IMR-90 (cell line): Measurements from ENCODE around the gene PRRG2. TPM values are rescaled to one million over a fixed set of nuclear protein-coding genes. Genes with fewer than 3 reads are reported as not detected.

Experiments
- ATAC-seq: fragments of 200-7000 bp; cut with Tn5 transposase; 2 replicates; pipeline ENCODE4 v1.9.1; 2020; ENCODE audit warnings: low read depth, mild to moderate bottlenecking, moderate library complexity
- BruUV-seq: library from RNA; stranded (reverse); fragments of 400-500 nt; replicated peaks from 2 replicates; lab custom pipeline; 2021; lab: Mats Ljungman, UMichigan
- CTCF ChIA-PET: fragments of 300-600 bp; formaldehyde crosslinking; extraction: SDS; loops from one replicate; lab custom pipeline; 2021; ENCODE audit warnings: antibody characterized with exemption; lab: Yijun Ruan, JAX
- POLR2A ChIA-PET: fragments of 300-600 bp; sonication (Branson Sonifier 250); formaldehyde crosslinking; loops from one replicate; lab custom pipeline; 2022; ENCODE audit warnings: antibody characterized with exemption; ENCODE audit not compliant: unreplicated experiment; lab: Charles Lee
- DNase-seq: peaks from one replicate; pipeline ENCODE4 v3.0.0; 2013
- H2AFZ ChIP-seq: replicated peaks from 2 replicates; pipeline ENCODE3; 2013; ENCODE audit warnings: low read length, mild to moderate bottlenecking; ENCODE audit not compliant: poor library complexity
- H2AK5ac ChIP-seq: 2 replicates; pipeline ENCODE4 v1.6.1; 2013; ENCODE audit warnings: low read depth, low read length, inconsistent platforms
- H2AK9ac ChIP-seq: replicated peaks from 2 replicates; pipeline ENCODE3; 2013; ENCODE audit warnings: mild to moderate bottlenecking, low read depth, low read length, moderate library complexity; ENCODE audit not compliant: poor library complexity
- H2BK120ac ChIP-seq: 2 replicates; pipeline ENCODE4 v1.6.1; 2013; ENCODE audit warnings: low read depth, low read length, inconsistent platforms
- H2BK15ac ChIP-seq: 3 replicates; pipeline ENCODE4 v1.6.1; 2013; ENCODE audit warnings: low read depth, low read length, inconsistent platforms
- H2BK20ac ChIP-seq: 2 replicates; pipeline ENCODE4 v1.6.1; 2013; ENCODE audit warnings: low read depth, mild to moderate bottlenecking, inconsistent platforms, low read length, moderate library complexity
- H2BK5ac ChIP-seq: 2 replicates; pipeline ENCODE4 v1.6.1; 2013; ENCODE audit warnings: mild to moderate bottlenecking, low read depth, low read length, inconsistent platforms; ENCODE audit not compliant: poor library complexity, severe bottlenecking
- H3K14ac ChIP-seq: replicated peaks from 2 replicates; pipeline ENCODE4 v1.6.1; 2013; ENCODE audit warnings: low read depth, low read length, inconsistent platforms
- H3K18ac ChIP-seq: 2 replicates; pipeline ENCODE4 v1.6.1; 2013; ENCODE audit warnings: low read depth, low read length, control low read depth
- H3K23ac ChIP-seq: 2 replicates; pipeline ENCODE4 v1.6.1; 2013; ENCODE audit warnings: low read depth, low read length, inconsistent platforms
- H3K27ac ChIP-seq: 2 replicates; pipeline ENCODE4 v1.5.1; 2013; ENCODE audit warnings: mild to moderate bottlenecking, control low read depth, low read length; ENCODE audit not compliant: insufficient read depth
- H3K27me3 ChIP-seq: 2 replicates; pipeline ENCODE4 v1.6.1; 2013; ENCODE audit warnings: low read length; ENCODE audit not compliant: control insufficient read depth, insufficient read depth
- H3K36me3 ChIP-seq: 2 replicates; pipeline ENCODE4 v1.6.1; 2013; ENCODE audit warnings: low read length, mixed read lengths; ENCODE audit not compliant: control insufficient read depth, insufficient read depth
- H3K4ac ChIP-seq: 2 replicates; pipeline ENCODE4 v1.6.1; 2013; ENCODE audit warnings: low read depth, low read length, inconsistent platforms
- H3K4me1 ChIP-seq: 2 replicates; pipeline ENCODE4 v1.6.1; 2013; ENCODE audit warnings: low read length, mixed read lengths; ENCODE audit not compliant: control insufficient read depth, insufficient read depth
- H3K4me2 ChIP-seq: 2 replicates; pipeline ENCODE4 v1.6.1; 2013; ENCODE audit warnings: low read depth, mild to moderate bottlenecking, control low read depth, low read length, moderate library complexity
- H3K4me3 ChIP-seq: 2 replicates; pipeline ENCODE4 v1.5.1; 2013; ENCODE audit warnings: low read depth, mild to moderate bottlenecking, control low read depth, low read length, moderate library complexity; ENCODE audit not compliant: insufficient read depth
- H3K56ac ChIP-seq: 2 replicates; pipeline ENCODE4 v1.6.1; 2013; ENCODE audit warnings: low read length, inconsistent platforms; ENCODE audit not compliant: insufficient read depth; ENCODE audit errors: extremely low read depth
- H3K79me1 ChIP-seq, 2 experiments: 2 replicates each; pipeline ENCODE4 v1.6.1; 2013; ENCODE audit warnings: low read length in 2 of 2, inconsistent platforms in 1 of 2, low read depth in 1 of 2
- H3K9ac ChIP-seq: 2 replicates; pipeline ENCODE4 v1.6.1; 2013; ENCODE audit warnings: low read depth, low read length, control low read depth
- H3K9me1 ChIP-seq: 2 replicates; pipeline ENCODE4 v1.6.1; 2013; ENCODE audit warnings: low read length, inconsistent platforms; ENCODE audit not compliant: insufficient read depth
- H3K9me3 ChIP-seq: 2 replicates; pipeline ENCODE4 v1.6.1; 2013; ENCODE audit warnings: low read length; ENCODE audit not compliant: control insufficient read depth, insufficient read depth
- H4K20me1 ChIP-seq: 2 replicates; pipeline ENCODE4 v1.6.1; 2013; ENCODE audit warnings: low read length, inconsistent platforms; ENCODE audit not compliant: insufficient read depth
- H4K5ac ChIP-seq: 2 replicates; pipeline ENCODE4 v1.6.1; 2013; ENCODE audit warnings: mild to moderate bottlenecking, low read depth, low read length, control low read depth
- H4K8ac ChIP-seq, 2 experiments: 2 replicates each; pipeline ENCODE4 v1.6.1; 2013; ENCODE audit warnings: low read depth in 2 of 2, low read length in 2 of 2, control low read depth in 1 of 2, inconsistent platforms in 1 of 2
- H4K91ac ChIP-seq: 2 replicates; pipeline ENCODE4 v1.6.1; 2013; ENCODE audit warnings: low read depth, low read length, inconsistent platforms; ENCODE audit not compliant: insufficient read depth
- BHLHE40 ChIP-seq: fragments of 150-350 bp; IDR thresholded peaks from 2 replicates; pipeline ENCODE4 v1.6.1; 2016; ENCODE audit warnings: mild to moderate bottlenecking, low read depth, low read length
- CEBPB ChIP-seq: IDR thresholded peaks from 2 replicates; pipeline ENCODE4 v1.6.1; 2012; ENCODE audit warnings: low read depth, low read length, improper control_type of control experiment
- CHD1 ChIP-seq: IDR thresholded peaks from 2 replicates; pipeline ENCODE4 v1.6.1; 2012; ENCODE audit warnings: low read depth, low read length, improper control_type of control experiment
- CTCF ChIP-seq: conservative IDR thresholded peaks from 2 replicates; pipeline ENCODE4 v1.5.1; 2012; ENCODE audit warnings: mild to moderate bottlenecking, low read depth, low read length, improper control_type of control experiment
- ELK1 ChIP-seq: fragments of 150-350 bp; IDR thresholded peaks from 2 replicates; pipeline ENCODE4 v1.6.1; 2016; ENCODE audit warnings: low read depth, mild to moderate bottlenecking, low read length, moderate library complexity, borderline replicate concordance
- FOS ChIP-seq: fragments of 150-350 bp; IDR thresholded peaks from 2 replicates; pipeline ENCODE4 v1.6.1; 2016; ENCODE audit warnings: low read depth, low read length
- MAFK ChIP-seq: IDR thresholded peaks from 2 replicates; pipeline ENCODE4 v1.6.1; 2012; ENCODE audit warnings: low read depth, low read length, improper control_type of control experiment
- MAZ ChIP-seq: IDR thresholded peaks from 2 replicates; pipeline ENCODE4 v1.6.1; 2012; ENCODE audit warnings: low read depth, mild to moderate bottlenecking, low read length, improper control_type of control experiment, moderate library complexity, borderline replicate concordance
- MXI1 ChIP-seq: IDR thresholded peaks from 2 replicates; pipeline ENCODE4 v1.6.1; 2012; ENCODE audit warnings: low read depth, mild to moderate bottlenecking, low read length, moderate library complexity, borderline replicate concordance
- NFE2L2 ChIP-seq: fragments of 150-350 bp; IDR thresholded peaks from 2 replicates; pipeline ENCODE4 v1.6.1; 2016; ENCODE audit warnings: low read depth, mild to moderate bottlenecking, low read length
- POLR2A ChIP-seq: IDR thresholded peaks from 2 replicates; pipeline ENCODE4 v1.6.1; 2012; ENCODE audit warnings: mild to moderate bottlenecking, low read depth, low read length
- RAD21 ChIP-seq: IDR thresholded peaks from 2 replicates; pipeline ENCODE4 v1.6.1; 2012; ENCODE audit warnings: low read length, improper control_type of control experiment
- RCOR1 ChIP-seq: IDR thresholded peaks from 2 replicates; pipeline ENCODE4 v1.6.1; 2012; ENCODE audit warnings: mild to moderate bottlenecking, low read length, improper control_type of control experiment; ENCODE audit not compliant: insufficient replicate concordance
- RFX5 ChIP-seq: IDR thresholded peaks from 2 replicates; pipeline ENCODE4 v1.8.0; 2012; ENCODE audit warnings: low read depth, mild to moderate bottlenecking, low read length, moderate library complexity
- SMC3 ChIP-seq: fragments of 150-350 bp; IDR thresholded peaks from 2 replicates; pipeline ENCODE4 v1.6.1; 2016; ENCODE audit warnings: low read depth, mild to moderate bottlenecking, antibody characterized with exemption, low read length, moderate library complexity
- USF2 ChIP-seq: fragments of 150-350 bp; IDR thresholded peaks from 2 replicates; pipeline ENCODE4 v1.6.1; 2017; ENCODE audit warnings: mild to moderate bottlenecking, antibody characterized with exemption, low read length, low read depth
- WGBS, 2 experiments: methylation state at CpG; one replicate each; pipeline versions ENCODE4 v1.1.5 to v1.1.7; 2013; ENCODE audit warnings: missing lambda C conversion rate in 2 of 2; ENCODE audit not compliant: insufficient read length in 1 of 2; ENCODE audit errors: extremely low coverage in 2 of 2; 5-methylcytosine and 5-hydroxymethylcytosine counted together
- dilution Hi-C: fragments of 300-500 bp; cut with HindIII; formaldehyde crosslinking; loops from one replicate; pipeline ENCODE4 v1.14.3; 2018; ENCODE audit warnings: low sequenced_read_pairs; ENCODE audit not compliant: unreplicated experiment
- in situ Hi-C: fragments of 300-500 bp; cut with MboI; formaldehyde crosslinking; loops from 3 replicates; pipeline ENCODE4 v1.14.3; 2019; ENCODE audit warnings: low sequenced_read_pairs, inconsistent platforms, mixed read lengths
- intact Hi-C: fragments of 100-400 bp; cut with micrococcal nuclease; formaldehyde crosslinking; loops from 2 replicates; pipeline ENCODE4 v1.10.0; 2022
- polyA plus RNA-seq, 3 experiments: library from polyadenylated mRNA; depleted of rRNA; stranded (reverse); fragments of >200 nt; gene quantifications; 2 replicates each; pipeline ENCODE4 v1.2.3, GENCODE V29; 2012; ENCODE audit warnings: low replicate concordance in 1 of 3
- total RNA-seq: library from RNA; depleted of rRNA; stranded (reverse); fragments of >200 nt; gene quantifications from 2 replicates; pipeline ENCODE4 v1.2.3, GENCODE V29; 2012

Gene PRRG2
- total and polyA plus RNA-seq, 2 of the 4 experiments (the other 2 are of a cell fraction), result 0.14 to 0.54 TPM

GRCh38 chr19:49585023-49585422, 3.9 kb downstream of the PRRG2 start:
- Histone ChIP-seq H4K8ac (no peak overlapping the region), H3K9me3 (no peaks in the 10 kb centered on the region), H3K27ac (no peak overlapping the region), H2AK9ac (no peak overlapping the region), H4K91ac (no peak overlapping the region), H4K5ac (no peak overlapping the region), H3K4ac (no peak overlapping the region), H3K18ac (no peak overlapping the region), H2BK5ac (no peak overlapping the region), H3K4me2 (no peak overlapping the region), H2BK20ac (no peak overlapping the region), H3K9ac (no peak overlapping the region), H2BK15ac (no peak overlapping the region), H3K27me3 (no peaks in the 10 kb centered on the region), H3K4me3 (no peak overlapping the region), H3K4me1 (no peaks in the 10 kb centered on the region), H3K23ac (no peak overlapping the region), H3K9me1 (no peaks in the 10 kb centered on the region), H2BK120ac (no peak overlapping the region), H3K79me1 (peaks cover 0 to 3% of the 10 kb centered on the region in 2 experiments; a peak in 3 of 4 replicates), H2AFZ (peak overlapping the region; percentile 51), H3K56ac (no peak overlapping the region), H3K14ac (no peak overlapping the region), H3K36me3 (no peaks in the 10 kb centered on the region), H2AK5ac (no peak overlapping the region), H4K20me1 (peaks cover under 1% of the 10 kb centered on the region; the same call in 1 of the 2 replicates)
- BruUV-seq, result no TSS peak
- DNase-seq (no peak), ATAC-seq (no peak)
- POLR2A ChIA-PET, result no interaction called here
- in situ Hi-C loops (no loop called here), dilution Hi-C loops (no loop called here), intact Hi-C loops (no loop called here)
- 31% methylated on average over 3 of the region's 8 CpGs; no CpG with 5 or more reads in 1 of the 2 experiments for WGBS, 2 experiments
- CTCF ChIA-PET, result no interaction called here
- TF ChIP-seq RAD21 (no peak), CTCF (no peak), RCOR1 (no peak), NFE2L2 (no peak), SMC3 (no peak), RFX5 (no peak), FOS (no peak), USF2 (no peak), BHLHE40 (no peak), POLR2A (no peak), MAZ (no peak), ELK1 (no peak), CEBPB (no peak), MAFK (no peak), CHD1 (no peak), MXI1 (no peak)
